ENCODE data around the gene BTF3.

Gene BTF3

GRCh38 chr5:73515232-73515631 is 17.0 kb downstream of the BTF3 start:
- peak; percentile 49 for DNase-seq (ENCODE audit: low read depth, low spot score)
- H3K27ac ChIP-seq, result peak overlapping the region; percentile 51

- peak; percentile 44 for DNase-seq (ENCODE audit: low read depth, low spot score)
These were observed 21.5 kb downstream of the BTF3 start for GRCh38 chr5:73519531-73520283.

GRCh38 chr5:73522989-73523388 is 24.7 kb downstream of the BTF3 start:
- no peak overlapping the region for H3K27ac ChIP-seq
- peak; percentile 48 for DNase-seq (ENCODE audit: low read depth, low spot score)

More at GRCh38 chr5:73519531-73520283, 21.5 kb downstream of the BTF3 start:
- H3K27ac ChIP-seq, result no peak overlapping the region

- H3K27ac ChIP-seq, result no peak overlapping the region
- no peak for DNase-seq (ENCODE audit: low read depth, low spot score)
These were observed 25.6 kb downstream of the BTF3 start for GRCh38 chr5:73523861-73524260.

GRCh38 chr5:73525606-73526203 is 27.5 kb downstream of the BTF3 start:
- H3K27ac ChIP-seq, result no peak overlapping the region
- no peak for DNase-seq (ENCODE audit: low read depth, low spot score)

- no peak for DNase-seq (ENCODE audit: low read depth, low spot score)
- H3K27ac ChIP-seq, result no peak overlapping the region
These were observed 30.0 kb downstream of the BTF3 start for GRCh38 chr5:73528248-73528647.

GRCh38 chr5:73529081-73529480 is 30.8 kb downstream of the BTF3 start:
- no peak overlapping the region for H3K27ac ChIP-seq
- no peak for DNase-seq (ENCODE audit: low read depth, low spot score)

- no peak for DNase-seq (ENCODE audit: low read depth, low spot score)
These were observed 33.1 kb downstream of the BTF3 start for GRCh38 chr5:73531356-73531755.

GRCh38 chr5:73532195-73532594 is 34.0 kb downstream of the BTF3 start:
- DNase-seq (ENCODE audit: low read depth, low spot score), result no peak
- no peak overlapping the region for H3K27ac ChIP-seq

More at GRCh38 chr5:73531356-73531755, 33.1 kb downstream of the BTF3 start:
- no peak overlapping the region for H3K27ac ChIP-seq

GRCh38 chr5:73534011-73534644 is 35.9 kb downstream of the BTF3 start:
- no peak for DNase-seq (ENCODE audit: low read depth, low spot score)
- H3K27ac ChIP-seq, result no peak overlapping the region

- H3K27ac ChIP-seq, result no peak overlapping the region
- no peak for DNase-seq (ENCODE audit: low read depth, low spot score)
These were observed 36.7 kb downstream of the BTF3 start for GRCh38 chr5:73534971-73535370.

- DNase-seq (ENCODE audit: low read depth, low spot score), result no peak
- H3K27ac ChIP-seq, result peak overlapping the region; percentile 92
These were observed 41.5 kb downstream of the BTF3 start for GRCh38 chr5:73539730-73540129.

- DNase-seq (ENCODE audit: low read depth, low spot score), result peak; percentile 91
- peak overlapping the region; percentile 92 for H3K27ac ChIP-seq
These were observed 42.0 kb downstream of the BTF3 start for GRCh38 chr5:73540192-73540591.

- H3K27ac ChIP-seq, result peak overlapping the region; percentile 92
- DNase-seq (ENCODE audit: low read depth, low spot score), result no peak
These were observed 43.8 kb downstream of the BTF3 start for GRCh38 chr5:73542020-73542419.

- peak overlapping the region; percentile 92 for H3K27ac ChIP-seq
- peak; percentile 82 for DNase-seq (ENCODE audit: low read depth, low spot score)
These were observed 46.5 kb downstream of the BTF3 start for GRCh38 chr5:73544429-73545402.

- H3K27ac ChIP-seq, result peak overlapping the region; percentile 92
- no peak for DNase-seq (ENCODE audit: low read depth, low spot score)
These were observed 47.1 kb downstream of the BTF3 start for GRCh38 chr5:73545403-73545779.

GRCh38 chr5:73550016-73550415 is 51.8 kb downstream of the BTF3 start:
- H3K27ac ChIP-seq, result no peak overlapping the region
- DNase-seq (ENCODE audit: low read depth, low spot score), result no peak

- no peak overlapping the region for H3K27ac ChIP-seq
- no peak for DNase-seq (ENCODE audit: low read depth, low spot score)
These were observed 54.4 kb downstream of the BTF3 start for GRCh38 chr5:73552642-73553041.
